ENCODE measurements around the gene TBL3.
A peak's percentile ranks its signal among the peaks of the same experiment; 100 is the strongest.

Gene TBL3

GRCh38 chr16:2025878-2026460, 54.1 kb downstream of the TBL3 start:
- H3K4me3 ChIP-seq = peak overlapping the region in 5 of 7 experiments; percentile 9 to 69 (median 54)

DNA sequence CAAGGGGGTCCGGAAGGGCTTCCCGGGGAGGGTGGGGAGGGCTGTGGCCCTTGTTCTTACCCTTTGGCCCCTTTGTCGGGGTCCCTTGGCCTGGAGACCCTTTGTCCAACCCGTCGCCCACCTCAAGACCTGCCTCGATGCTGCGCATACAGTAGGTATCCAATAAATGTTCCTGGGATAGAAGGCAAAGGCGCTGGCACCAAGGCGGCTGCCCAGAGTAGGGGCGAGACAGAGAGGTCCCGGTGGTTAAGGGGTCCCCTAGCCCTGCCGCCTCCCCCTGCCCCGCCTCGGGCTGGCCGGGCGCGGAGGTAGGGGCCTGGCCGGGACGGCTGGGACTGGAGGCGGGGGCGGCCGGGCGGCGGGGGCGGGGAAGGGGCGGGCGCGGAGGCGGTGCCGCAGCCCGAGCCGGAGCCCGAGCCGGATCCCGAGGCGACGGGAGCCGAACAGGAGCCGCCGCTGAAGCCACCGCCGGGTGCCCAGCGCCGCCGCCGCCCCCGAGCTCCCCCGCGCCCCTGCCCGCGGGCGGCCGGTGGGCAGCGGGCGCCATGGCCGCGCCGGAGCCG, 54.7 kb downstream of the TBL3 start, which contains the start of gene NHERF2:
NHERF2 (plus strand) TSS at position 442 of the 563 bp plus-strand sequence; CDS start at position 546, 104 bp downstream.
- peak within 1 kb of the TSS; percentile 52 to 69 (median 56) for H3K4me3 ChIP-seq
- peak within 1 kb of the TSS in 16 of 21 experiments; percentile 17 to 79 (median 65) for H3K27ac ChIP-seq

More at GRCh38 chr16:2025878-2026460, 54.1 kb downstream of the TBL3 start:
- peak overlapping the region in 7 of 21 experiments; percentile 6 to 66 (median 37) for H3K27ac ChIP-seq

DNA sequence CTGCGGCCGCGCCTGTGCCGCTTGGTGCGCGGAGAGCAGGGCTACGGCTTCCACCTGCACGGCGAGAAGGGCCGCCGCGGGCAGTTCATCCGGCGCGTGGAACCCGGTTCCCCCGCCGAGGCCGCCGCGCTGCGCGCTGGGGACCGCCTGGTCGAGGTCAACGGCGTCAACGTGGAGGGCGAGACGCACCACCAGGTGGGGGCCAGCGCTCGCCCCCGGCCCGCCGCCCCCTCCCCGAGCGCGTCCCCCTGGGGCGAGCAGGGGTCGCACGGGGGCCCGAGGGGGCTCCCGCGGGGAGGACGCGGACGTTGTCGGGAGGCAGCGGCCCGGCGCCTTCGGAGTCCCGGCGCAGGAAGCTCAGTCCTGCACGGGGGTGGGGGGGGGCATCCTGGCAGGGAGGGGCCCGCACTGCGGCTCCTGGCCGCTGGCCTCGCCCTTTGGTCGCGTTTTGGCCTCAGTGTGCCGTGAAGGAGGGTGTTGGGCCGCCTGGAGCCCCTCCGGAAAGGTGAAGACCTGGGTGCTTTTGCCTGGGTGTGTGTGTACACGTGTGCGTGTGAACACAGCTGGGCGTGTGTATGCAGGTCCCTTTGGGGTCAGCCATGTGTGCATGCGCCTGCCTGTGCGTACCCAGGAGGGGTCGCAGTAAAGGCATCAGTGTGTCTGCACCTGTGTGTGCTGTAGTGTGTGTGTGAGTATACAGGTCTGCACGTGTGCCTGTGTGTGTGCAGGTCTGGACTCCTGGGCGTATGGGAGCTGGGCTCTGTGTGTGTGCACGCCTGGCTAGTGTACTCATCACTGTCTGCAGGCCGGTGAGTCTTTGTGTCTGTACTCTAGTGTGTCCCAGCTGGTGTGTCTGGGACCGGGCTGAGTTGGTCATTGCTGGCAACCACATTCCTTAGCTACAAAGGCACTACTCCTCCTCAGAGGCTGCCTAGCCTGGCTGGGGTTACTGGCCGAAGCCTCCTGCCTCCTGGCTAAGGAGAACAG, 55.5 kb downstream of the TBL3 start:
- peak overlapping the region; percentile 52 to 69 (median 56) for H3K4me3 ChIP-seq

GRCh38 chr16:2028146-2028545, 56.3 kb downstream of the TBL3 start:
- Histone ChIP-seq H3K27ac (peak overlapping the region in 2 of 21 experiments; percentile 17 to 35), H3K4me3 (peak overlapping the region in 5 of 7 experiments; percentile 52 to 69 (median 58))

More for the DNA sequence above, 55.5 kb downstream of the TBL3 start:
- H3K27ac ChIP-seq = peak overlapping the region in 16 of 21 experiments; percentile 17 to 79 (median 63)

GRCh38 chr16:2028620-2029220, 56.9 kb downstream of the TBL3 start:
- Histone ChIP-seq H3K4me3 (peak overlapping the region in 1 of 7 experiments; percentile 69), H3K27ac (no peak overlapping the region)

DNA sequence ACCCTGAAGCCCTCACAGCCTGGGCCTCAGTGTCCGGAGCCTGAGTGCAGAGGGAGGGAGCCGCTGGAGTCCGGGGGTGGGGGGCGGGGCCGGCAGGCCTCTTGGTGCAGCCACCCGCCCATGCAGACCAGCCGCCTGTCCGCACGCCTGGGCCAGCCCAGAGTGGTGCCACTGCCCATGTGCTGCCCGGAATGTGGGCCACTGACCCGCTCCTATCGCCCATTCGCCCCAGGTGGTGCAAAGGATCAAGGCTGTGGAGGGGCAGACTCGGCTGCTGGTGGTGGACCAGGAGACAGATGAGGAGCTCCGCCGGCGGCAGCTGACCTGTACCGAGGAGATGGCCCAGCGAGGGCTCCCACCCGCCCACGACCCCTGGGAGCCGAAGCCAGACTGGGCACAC, 57.5 kb downstream of the TBL3 start:
- no peak overlapping the region for H3K27ac ChIP-seq
- H3K4me3 ChIP-seq = no peak overlapping the region

GRCh38 chr16:2030036-2030435, 58.2 kb downstream of the TBL3 start:
- Histone ChIP-seq H3K27ac (peak overlapping the region in 4 of 21 experiments; percentile 8 to 45 (median 17)), H3K4me3 (no peak overlapping the region)

GRCh38 chr16:2031081-2031577, 59.3 kb downstream of the TBL3 start:
- H3K27ac ChIP-seq = peak overlapping the region in 8 of 21 experiments; percentile 19 to 85 (median 40)
- no peak overlapping the region for H3K4me3 ChIP-seq

All from skin epidermis (tissue), 12 donors.